HCT116 (cell line): ENCODE measurements around the gene REEP6. TPM values are rescaled to one million over a fixed set of nuclear protein-coding genes. Genes with fewer than 3 reads are reported as not detected.

Source experiments
- ATAC-seq: fragments of 200-7000 bp; cut with Tn5 transposase; 2 replicates; pipeline ENCODE4 v1.9.1; 2020; ENCODE audit warnings: mild to moderate bottlenecking, moderate library complexity
- BruUV-seq: library from RNA; stranded (reverse); fragments of 400-500 nt; replicated peaks from 2 replicates; lab custom pipeline; 2021; lab: Mats Ljungman, UMichigan
- CTCF ChIA-PET: fragments of 300-600 bp; sonication (Branson Sonifier 250); formaldehyde crosslinking; loops from one replicate; lab custom pipeline; 2021; ENCODE audit warnings: antibody characterized with exemption; lab: Charles Lee
- POLR2A ChIA-PET: fragments of 300-600, 350-600 bp; sonication (Branson Sonifier 250); formaldehyde crosslinking; loops from one replicate; lab custom pipeline; 2021; ENCODE audit warnings: antibody characterized with exemption; lab: Charles Lee
- RAD21 ChIA-PET, 2 experiments: fragments of 300-600 bp; sonication (Branson Sonifier 250); formaldehyde crosslinking; loops; one replicate each; lab custom pipeline; 2023; ENCODE audit warnings: low total read pairs in 2 of 2; ENCODE audit not compliant: uncharacterized antibody in 2 of 2, unreplicated experiment in 2 of 2, low non-redundant PET in 1 of 2; lab: Charles Lee
- DNase-seq: peaks from one replicate; pipeline ENCODE4 v3.0.0-alpha.2; 2010; ENCODE audit warnings: low read depth, low spot score
- H2AFZ ChIP-seq: fragments of 200-600 bp; shearing (Covaris generic), sonication (generic); 2 replicates; pipeline ENCODE4 v1.6.1; 2017; ENCODE audit warnings: low read depth, mixed run types, mixed read lengths, antibody characterized with exemption, low read length; ENCODE audit not compliant: poor library complexity, severe bottlenecking
- H3K27ac ChIP-seq: 2 replicates; pipeline ENCODE4 v1.5.1; 2012; ENCODE audit warnings: low read depth, low read length
- H3K27me3 ChIP-seq: fragments of 200-600 bp; sonication (generic); 2 replicates; pipeline ENCODE4 v1.6.1; 2016; ENCODE audit warnings: mixed run types, low read length, mixed read lengths; ENCODE audit not compliant: insufficient read depth
- H3K36me3 ChIP-seq, 2 experiments: fragments of 200-500 bp in 1 of 2; fragments of 200-600 bp in 1 of 2; sonication (Bioruptor generic) in 1 of 2; sonication (generic) in 1 of 2; 2 replicates each; pipeline versions ENCODE4 v1.5.1 to v1.6.1; 2014 to 2016; ENCODE audit warnings: low read length in 2 of 2, inconsistent platforms in 1 of 2, mixed read lengths in 1 of 2, mixed run types in 1 of 2; ENCODE audit not compliant: insufficient read depth in 2 of 2, control insufficient read depth in 1 of 2
- H3K4me1 ChIP-seq, 2 experiments: fragments of 200-600 bp in 1 of 2; sonication (generic) in 1 of 2; 2 replicates each; pipeline versions ENCODE4 v1.5.1 to v1.6.1; 2012 to 2017; ENCODE audit warnings: low read length in 2 of 2, inconsistent platforms in 1 of 2, mild to moderate bottlenecking in 1 of 2, mixed read lengths in 1 of 2, mixed run types in 1 of 2, moderate library complexity in 1 of 2; ENCODE audit not compliant: insufficient read depth in 2 of 2, control insufficient read depth in 1 of 2
- H3K4me2 ChIP-seq: fragments of 200-600 bp; sonication (generic); 2 replicates; pipeline ENCODE4 v1.6.1; 2017; ENCODE audit warnings: mixed run types, low read length, mixed read lengths
- H3K4me3 ChIP-seq, 2 experiments: fragments of 200-600 bp in 1 of 2; sonication (generic) in 1 of 2; replicated peaks in 1 of 2; 2 replicates each; pipeline ENCODE4 v1.5.1; 2011 to 2016; ENCODE audit warnings: low read length in 2 of 2, control low read depth in 1 of 2, low read depth in 1 of 2, mild to moderate bottlenecking in 1 of 2, mixed read lengths in 1 of 2, mixed run types in 1 of 2
- H3K79me2 ChIP-seq: fragments of 200-600 bp; sonication (generic); 2 replicates; pipeline ENCODE4 v1.6.1; 2017; ENCODE audit warnings: mild to moderate bottlenecking, mixed run types, low read length, moderate library complexity, mixed read lengths; ENCODE audit not compliant: insufficient read depth
- H3K9ac ChIP-seq: fragments of 200-600 bp; sonication (generic); 2 replicates; pipeline ENCODE4 v1.6.1; 2016; ENCODE audit warnings: low read length, mixed read lengths
- H3K9me2 ChIP-seq: fragments of 200-600 bp; sonication (generic), shearing (Covaris generic); 2 replicates; pipeline ENCODE4 v1.6.1; 2017; ENCODE audit warnings: mixed run types, mild to moderate bottlenecking, moderate library complexity; ENCODE audit not compliant: insufficient read depth
- H3K9me3 ChIP-seq, 2 experiments: fragments of 200-500 bp in 1 of 2; fragments of 200-600 bp in 1 of 2; sonication (Bioruptor generic) in 1 of 2; sonication (generic) in 1 of 2; 2 replicates each; pipeline ENCODE4 v1.6.1; 2014 to 2017; ENCODE audit warnings: low read length in 2 of 2, mixed read lengths in 2 of 2, inconsistent platforms in 1 of 2, low read depth in 1 of 2, mild to moderate bottlenecking in 1 of 2, mixed run types in 1 of 2, moderate library complexity in 1 of 2; ENCODE audit not compliant: control insufficient read depth in 1 of 2, insufficient read depth in 1 of 2
- H4K20me1 ChIP-seq: fragments of 200-600 bp; sonication (generic), shearing (Covaris generic); 2 replicates; pipeline ENCODE4 v1.6.1; 2017; ENCODE audit warnings: mixed run types, mild to moderate bottlenecking, moderate library complexity; ENCODE audit not compliant: insufficient read depth
- ATF3 ChIP-seq: IDR thresholded peaks from 2 replicates; pipeline ENCODE4 v1.6.1; 2012
- CEBPB ChIP-seq: IDR thresholded peaks from 2 replicates; pipeline ENCODE4 v1.6.1; 2012; ENCODE audit warnings: low read depth
- POLR2A ChIP-seq: IDR thresholded peaks from 2 replicates; pipeline ENCODE4 v1.7.0; 2011; ENCODE audit warnings: borderline replicate concordance; ENCODE audit not compliant: insufficient read depth, insufficient read length; ENCODE audit errors: extremely low read depth
- SP1 ChIP-seq: IDR thresholded peaks from 2 replicates; pipeline ENCODE4 v1.6.1; 2012; ENCODE audit warnings: low read depth
- ZNF274 ChIP-seq: fragments of 200-500 bp; sonication (Bioruptor generic); IDR thresholded peaks from 2 replicates; pipeline ENCODE4 v1.6.1; 2014; ENCODE audit warnings: mild to moderate bottlenecking, low read depth, low read length, inconsistent platforms
- intact Hi-C: fragments of 100-400 bp; cut with micrococcal nuclease; formaldehyde crosslinking; loops from 2 replicates; pipeline ENCODE4 v1.10.0; 2022
- total RNA-seq: library from RNA; stranded (reverse); gene quantifications from one replicate; pipeline ENCODE4 v1.2.1, GENCODE V29; 2021; ENCODE audit not compliant: unreplicated experiment

Gene REEP6
- total RNA-seq, 1 experiment from 2014 or later: 53.9 TPM

GRCh38 chr19:1503925-1504773 lies 13.2 kb downstream of the REEP6 start:
- H3K9me2 ChIP-seq: no peaks in the 10 kb centered on the region

GRCh38 chr19:1505012-1505411 lies 14.0 kb downstream of the REEP6 start:
- no peak for TF ChIP-seq POLR2A
- TF ChIP-seq SP1: no peak
- TF ChIP-seq CEBPB: no peak
- H3K79me2 ChIP-seq: no peaks in the 10 kb centered on the region
- POLR2A ChIA-PET: no interaction called here
- H3K9me3 ChIP-seq: no peaks in the 10 kb centered on the region
- no peak overlapping the region for H3K9ac ChIP-seq
- H3K27me3 ChIP-seq: no peaks in the 10 kb centered on the region
- no peak overlapping the region for H2AFZ ChIP-seq
- CTCF ChIA-PET: no interaction called here
- H3K36me3 ChIP-seq: no peaks in the 10 kb centered on the region
- ATAC-seq (no peak), DNase-seq (no peak)
- H3K27ac ChIP-seq: no peak overlapping the region
- no peaks in the 10 kb centered on the region for H3K9me2 ChIP-seq
- peaks cover 17 to 52% of the 10 kb centered on the region in 2 experiments for H3K4me1 ChIP-seq
- no TSS peak for BruUV-seq
- no peak overlapping the region for H3K4me3 ChIP-seq
- H4K20me1 ChIP-seq: no peaks in the 10 kb centered on the region
- H3K4me2 ChIP-seq: no peak overlapping the region
- intact Hi-C loops: no loop called here
- RAD21 ChIA-PET: no interaction called here

More at GRCh38 chr19:1503925-1504773, 13.2 kb downstream of the REEP6 start:
- no peaks in the 10 kb centered on the region for H4K20me1 ChIP-seq
- TF ChIP-seq ATF3: no peak
- TF ChIP-seq ZNF274: no peak
- ChIA-PET CTCF (no interaction called here), RAD21 (no interaction called here), POLR2A (no interaction called here)
- no peak for ATAC-seq
- H3K9ac ChIP-seq: no peak overlapping the region
- peaks cover 15 to 46% of the 10 kb centered on the region in 2 experiments for H3K4me1 ChIP-seq
- no peaks in the 10 kb centered on the region for H3K36me3 ChIP-seq
- intact Hi-C loops: no loop called here
- no peak for DNase-seq
- H3K27me3 ChIP-seq: no peaks in the 10 kb centered on the region
- BruUV-seq: no TSS peak
- H3K9me3 ChIP-seq: no peaks in the 10 kb centered on the region
- no peak overlapping the region for H3K27ac ChIP-seq
- no peak overlapping the region for H2AFZ ChIP-seq
- H3K79me2 ChIP-seq: no peaks in the 10 kb centered on the region
- no peak overlapping the region for H3K4me3 ChIP-seq
- H3K4me2 ChIP-seq: peak overlapping the region; percentile 62
